GM12878 (cell line): ENCODE results near the gene SPOCK1. TPM values are rescaled to one million over a fixed set of nuclear protein-coding genes. Genes with fewer than 3 reads are reported as not detected.

Experiments used
- ATAC-seq: fragments of 200-7000 bp; cut with Tn5 transposase; 3 replicates; pipeline ENCODE4 v1.9.1; 2020; ENCODE audit warnings: mild to moderate bottlenecking, moderate library complexity
- BruUV-seq: library from RNA; stranded (reverse); fragments of 400-500 nt; replicated peaks from 2 replicates; lab custom pipeline; 2021; lab: Mats Ljungman, UMichigan
- CTCF ChIA-PET: fragments of 300-600 bp; sonication (Branson Sonifier 250); formaldehyde crosslinking; extraction: SDS; loops from one replicate; lab custom pipeline; 2021; ENCODE audit warnings: inconsistent platforms; lab: Yijun Ruan, JAX
- POLR2A ChIA-PET: fragments of 350-600 bp; formaldehyde crosslinking; extraction: SDS; loops from one replicate; lab custom pipeline; 2021; ENCODE audit warnings: inconsistent platforms; lab: Charles Lee
- RAD21 ChIA-PET: fragments of 300-600 bp; sonication (Branson Sonifier 250); formaldehyde crosslinking; loops from one replicate; lab custom pipeline; 2023; ENCODE audit warnings: antibody characterized with exemption; ENCODE audit not compliant: unreplicated experiment; lab: Charles Lee
- SMC1A ChIA-PET: fragments of 300-600 bp; sonication (Branson Sonifier 250); formaldehyde crosslinking; loops from one replicate; lab custom pipeline; 2023; ENCODE audit not compliant: unreplicated experiment, uncharacterized antibody; lab: Charles Lee
- DNase-seq: peaks from one replicate; pipeline ENCODE4 v3.0.0-alpha.2; 2011; ENCODE audit warnings: low read depth, low spot score
- FAIRE-seq: peaks from 3 replicates; lab custom pipeline; 2011; peaks lifted over from hg19 to GRCh38; lab: Jason Lieb, UNC
- H2AFZ ChIP-seq: 2 replicates; pipeline ENCODE4 v1.6.0; 2011; ENCODE audit warnings: low read depth, low read length, control low read depth; ENCODE audit not compliant: control insufficient read depth
- H3K27ac ChIP-seq: 2 replicates; pipeline ENCODE4 v1.5.1; 2011; ENCODE audit warnings: control low read depth; ENCODE audit not compliant: control insufficient read depth, insufficient read depth
- H3K27me3 ChIP-seq, 2 experiments: replicated peaks in 1 of 2; 2 replicates each; pipeline versions ENCODE4 v1.6.0 to v1.6.1; 2011; ENCODE audit warnings: low read length in 1 of 2; ENCODE audit not compliant: control insufficient read depth in 2 of 2, insufficient read depth in 2 of 2
- H3K36me3 ChIP-seq, 2 experiments: 2 replicates each; pipeline ENCODE4 v1.5.1; 2011; ENCODE audit warnings: low read length in 1 of 2; ENCODE audit not compliant: control insufficient read depth in 2 of 2, insufficient read depth in 2 of 2
- H3K4me1 ChIP-seq: 2 replicates; pipeline ENCODE4 v1.6.1; 2011; ENCODE audit warnings: mild to moderate bottlenecking, low read length, moderate library complexity, mixed read lengths; ENCODE audit not compliant: control insufficient read depth, insufficient read depth
- H3K4me2 ChIP-seq: 2 replicates; pipeline ENCODE4 v1.6.0; 2011; ENCODE audit warnings: control low read depth; ENCODE audit not compliant: control insufficient read depth, insufficient read depth
- H3K4me3 ChIP-seq: fragments of 200-600 bp; sonication (generic); 2 replicates; pipeline ENCODE4 v1.5.1; 2016
- H3K79me2 ChIP-seq: 2 replicates; pipeline ENCODE4 v1.6.0; 2011; ENCODE audit warnings: low read length; ENCODE audit not compliant: control insufficient read depth, insufficient read depth
- H3K9ac ChIP-seq: 2 replicates; pipeline ENCODE4 v1.8.0; 2011; ENCODE audit warnings: low read length, control low read depth, mixed read lengths; ENCODE audit not compliant: control insufficient read depth, insufficient read depth
- H3K9me3 ChIP-seq: replicated peaks from 3 replicates; pipeline ENCODE4 v1.5.1; 2011; ENCODE audit warnings: mild to moderate bottlenecking, low read length; ENCODE audit not compliant: control insufficient read depth, insufficient read depth
- H4K20me1 ChIP-seq: 2 replicates; pipeline ENCODE4 v1.6.0; 2011; ENCODE audit not compliant: control insufficient read depth, insufficient read depth
- EZH2 ChIP-seq: IDR thresholded peaks from 2 replicates; pipeline ENCODE4 v1.6.1; 2012; ENCODE audit warnings: low read depth, mild to moderate bottlenecking, control low read depth, inconsistent platforms, low read length, borderline replicate concordance; ENCODE audit not compliant: control insufficient read depth
- HDAC2 ChIP-seq: fragments of 200-600 bp; sonication (generic); IDR thresholded peaks from 2 replicates; pipeline ENCODE4 v1.6.1; 2017
- HDAC6 ChIP-seq: fragments of 200-600 bp; sonication (generic); IDR thresholded peaks from one replicate; pipeline ENCODE4 v1.8.0; 2017; ENCODE audit warnings: antibody characterized with exemption; ENCODE audit not compliant: unreplicated experiment
- POU2F2 ChIP-seq: IDR thresholded peaks from 3 replicates; pipeline ENCODE4 v1.6.1; 2011; ENCODE audit warnings: low read depth, mild to moderate bottlenecking, low read length, borderline replicate concordance
- RELA ChIP-seq: fragments of 450-650 bp; IDR thresholded peaks from 2 replicates; pipeline ENCODE4 v1.8.0; 2014; ENCODE audit warnings: borderline replicate concordance; ENCODE audit not compliant: partially characterized antibody
- SKIL ChIP-seq: fragments of 450-650 bp; IDR thresholded peaks from 2 replicates; pipeline ENCODE4 v1.6.1; 2017; ENCODE audit warnings: mild to moderate bottlenecking, low read depth, inconsistent platforms; ENCODE audit not compliant: poor library complexity, severe bottlenecking
- WGBS: methylation state at CpG from one replicate; pipeline ENCODE4 v1.1.6; 2016; ENCODE audit warnings: low lambda C conversion rate; ENCODE audit not compliant: insufficient replicate concordance, insufficient coverage; ENCODE audit errors: missing lambda C conversion rate; 5-methylcytosine and 5-hydroxymethylcytosine counted together
- in situ Hi-C: fragments of 300-500 bp; cut with MboI; formaldehyde crosslinking; loops from 9 replicates; pipeline ENCODE4 v1.14.3; 2018; ENCODE audit warnings: mixed read lengths
- intact Hi-C: fragments of 100-400 bp; cut with micrococcal nuclease; formaldehyde crosslinking; loops from one replicate; pipeline ENCODE4 v1.14.2; 2022; ENCODE audit not compliant: unreplicated experiment
- polyA plus RNA-seq, 11 experiments: library from polyadenylated mRNA; depleted of rRNA in 4 of 11; unstranded in 6 of 11; stranded (reverse) in 5 of 11; fragments of >200 nt; fragmentation: Nextera tagmentation in 4 of 11; fragmentation: Illumina TruSeq in 1 of 11; extraction: Ambion mirVana in 4 of 11; extraction: Trizol in 1 of 11; gene quantifications; 1 replicate in 1 of 11; 2 replicates in 10 of 11; pipeline versions ENCODE4 v1.2.1 to v1.2.3, GENCODE V29; 2011 to 2016; ENCODE audit warnings: inconsistent platforms in 2 of 11, missing spikeins in 2 of 11, low read depth in 1 of 11
- total RNA-seq, 4 experiments: library from RNA; depleted of rRNA in 3 of 4; stranded (reverse); fragments of >200 nt in 3 of 4; fragmentation: Illumina TruSeq in 1 of 4; extraction: Trizol in 1 of 4; gene quantifications; 2 replicates each; pipeline versions ENCODE4 v1.2.1 to v1.2.3, GENCODE V29; 2013 to 2021

The SPOCK1 gene
- total and polyA plus RNA-seq, 10 of the 15 experiments (the other 5 are each of a cell fraction or from before 2014, with no cell fraction given), result 0.06 to 0.68 (median 0.25) TPM; not detected in 3

GRCh38 chr5:137071931-137072330, 427.2 kb downstream of the SPOCK1 start (continued):
- no peak for TF ChIP-seq HDAC2

GRCh38 chr5:137071526-137071925, 427.6 kb downstream of the SPOCK1 start:
- Histone ChIP-seq H3K27ac (no peak overlapping the region), H3K36me3 (no peaks in the 10 kb centered on the region), H3K4me1 (no peaks in the 10 kb centered on the region), H3K9ac (no peak overlapping the region), H3K79me2 (no peaks in the 10 kb centered on the region), H3K4me3 (no peak overlapping the region), H4K20me1 (no peaks in the 10 kb centered on the region), H2AFZ (no peak overlapping the region), H3K9me3 (no peaks in the 10 kb centered on the region), H3K27me3 (no peaks in the 10 kb centered on the region; a peak in 1 of 4 replicates), H3K4me2 (no peak overlapping the region)
- RAD21 ChIA-PET, result no interaction called here
- 12% methylated on average over 3 of the region's 3 CpGs for WGBS
- FAIRE-seq (no peak), ATAC-seq (no peak), DNase-seq (no peak)
- POLR2A ChIA-PET, result no interaction called here
- intact Hi-C loops (no loop called here), in situ Hi-C loops (no loop called here)
- BruUV-seq, result no TSS peak
- TF ChIP-seq SKIL (no peak), POU2F2 (no peak), HDAC6 (no peak), EZH2 (no peak), RELA (no peak)
- CTCF ChIA-PET, result no interaction called here
- SMC1A ChIA-PET, result interaction anchor here (0.8 kb wide), 1 partner anchor 16 kb away, joined by 3 read pairs; no protein-coding TSS in a partner anchor
